Caco-2 (cell line): ENCODE measurements around the gene TNS3. TPM values are rescaled to one million over a fixed set of nuclear protein-coding genes. Genes with fewer than 3 reads are reported as not detected.

Source experiments
- BruUV-seq: library from RNA; stranded (reverse); fragments of 400-500 nt; replicated peaks from 2 replicates; lab custom pipeline; 2021; lab: Mats Ljungman, UMichigan
- CTCF ChIA-PET: fragments of 300-600 bp; sonication (Branson Sonifier 250); formaldehyde crosslinking; loops from one replicate; lab custom pipeline; 2022; ENCODE audit warnings: antibody characterized with exemption; lab: Charles Lee
- POLR2A ChIA-PET: fragments of 300-600 bp; sonication (Branson Sonifier 250); formaldehyde crosslinking; loops from one replicate; lab custom pipeline; 2022; ENCODE audit warnings: antibody characterized with exemption; lab: Charles Lee
- DNase-seq, 2 experiments: peaks; one replicate each; pipeline versions ENCODE4 v3.0.0 to v3.0.0-alpha.2; 2020 to 2022
- H3K27me3 ChIP-seq: replicated peaks from 2 replicates; pipeline ENCODE4 v1.6.0; 2011; ENCODE audit warnings: low read length; ENCODE audit not compliant: control insufficient read depth, insufficient read depth
- H3K36me3 ChIP-seq: 2 replicates; pipeline ENCODE4 v1.5.1; 2011; ENCODE audit warnings: low read length; ENCODE audit not compliant: control insufficient read depth, insufficient read depth
- H3K4me1 ChIP-seq: fragments of 250-450 bp; sonication (Bioruptor Pico); 2 replicates; pipeline ENCODE4 v1.5.1; 2020; ENCODE audit warnings: mild to moderate bottlenecking
- H3K4me3 ChIP-seq: 2 replicates; pipeline ENCODE4 v1.5.1; 2011; ENCODE audit warnings: low read depth, mild to moderate bottlenecking, control low read depth, low read length
- H3K9me3 ChIP-seq: fragments of 250-450 bp; sonication (Bioruptor Pico); 2 replicates; pipeline ENCODE4 v1.5.1; 2020; ENCODE audit warnings: mild to moderate bottlenecking, moderate library complexity
- H3K27ac Mint-ChIP-seq: one replicate; pipeline ENCODE4 v1.8.0; 2022; ENCODE audit warnings: mixed read lengths; ENCODE audit not compliant: unreplicated experiment
- H3K27me3 Mint-ChIP-seq: one replicate; pipeline ENCODE4 v1.8.0; 2022; ENCODE audit warnings: mixed read lengths; ENCODE audit not compliant: insufficient read depth, unreplicated experiment
- H3K36me3 Mint-ChIP-seq: one replicate; pipeline ENCODE4 v1.8.0; 2022; ENCODE audit warnings: mild to moderate bottlenecking, mixed read lengths; ENCODE audit not compliant: insufficient read depth, unreplicated experiment
- H3K4me1 Mint-ChIP-seq: one replicate; pipeline ENCODE4 v1.8.0; 2022; ENCODE audit warnings: low read depth, mixed read lengths; ENCODE audit not compliant: unreplicated experiment
- H3K4me3 Mint-ChIP-seq: one replicate; pipeline ENCODE4 v1.8.0; 2022; ENCODE audit warnings: mild to moderate bottlenecking, moderate library complexity, mixed read lengths; ENCODE audit not compliant: unreplicated experiment
- H3K9me3 Mint-ChIP-seq: one replicate; pipeline ENCODE4 v1.8.0; 2022; ENCODE audit warnings: mixed read lengths; ENCODE audit not compliant: unreplicated experiment
- CTCF ChIP-seq, 2 experiments: fragments of 200-600 bp in 1 of 2; IDR thresholded peaks; 1 replicate in 1 of 2; 2 replicates in 1 of 2; pipeline versions ENCODE4 v1.5.1 to v1.8.0; 2011 to 2022; ENCODE audit warnings: antibody characterized with exemption in 1 of 2, control low read depth in 1 of 2, inconsistent platforms in 1 of 2, low read depth in 1 of 2, low read length in 1 of 2, mild to moderate bottlenecking in 1 of 2, moderate library complexity in 1 of 2; ENCODE audit not compliant: insufficient read depth in 1 of 2, severe bottlenecking in 1 of 2, unreplicated experiment in 1 of 2
- intact Hi-C: fragments of 100-400 bp; cut with micrococcal nuclease; formaldehyde crosslinking; loops from one replicate; pipeline ENCODE4 v1.10.0; 2022; ENCODE audit not compliant: unreplicated experiment
- total RNA-seq: library from RNA; stranded (reverse); gene quantifications from 2 replicates; pipeline ENCODE4 v1.2.3, GENCODE V29; 2022

The TNS3 gene
- total RNA-seq, 1 experiment from 2014 or later: 263 TPM

GRCh38 chr7:47383072-47383471, 198.8 kb downstream of the TNS3 start:
- Mint-ChIP-seq H3K36me3 (peaks cover 95% of the 10 kb centered on the region), H3K27ac (no peak overlapping the region), H3K9me3 (no peaks in the 10 kb centered on the region), H3K4me1 (peaks cover 55% of the 10 kb centered on the region), H3K27me3 (no peaks in the 10 kb centered on the region), H3K4me3 (no peak overlapping the region)
- no TSS peak for BruUV-seq
- intact Hi-C loops: loop anchor here (10.0 kb wide), 1 partner anchor 118 kb away; no protein-coding TSS in a partner anchor
- Histone ChIP-seq H3K36me3 (peaks cover 9% of the 10 kb centered on the region), H3K4me3 (no peak overlapping the region), H3K4me1 (peaks cover 59% of the 10 kb centered on the region), H3K9me3 (no peaks in the 10 kb centered on the region), H3K27me3 (no peaks in the 10 kb centered on the region)
- ChIA-PET POLR2A (no interaction called here), CTCF (no interaction called here)
- no peak for TF ChIP-seq CTCF (IDR thresholded peaks at IDR 0.05; ENCODE audit: insufficient read depth in 1 of 2, low read depth in 1 of 2, low read length in 1 of 2, severe bottlenecking in 1 of 2, unreplicated experiment in 1 of 2)
- DNase-seq: no peak

GRCh38 chr7:47382200-47382599, 199.7 kb downstream of the TNS3 start:
- H3K9me3 Mint-ChIP-seq: no peaks in the 10 kb centered on the region
- no peak for TF ChIP-seq CTCF (IDR thresholded peaks at IDR 0.05; ENCODE audit: insufficient read depth in 1 of 2, low read depth in 1 of 2, low read length in 1 of 2, severe bottlenecking in 1 of 2, unreplicated experiment in 1 of 2)
- POLR2A ChIA-PET: no interaction called here
- Histone ChIP-seq H3K27me3 (no peaks in the 10 kb centered on the region), H3K4me1 (peaks cover 59% of the 10 kb centered on the region), H3K4me3 (no peak overlapping the region), H3K36me3 (peaks cover 8% of the 10 kb centered on the region), H3K9me3 (no peaks in the 10 kb centered on the region)
- H3K27me3 Mint-ChIP-seq: no peaks in the 10 kb centered on the region
- H3K27ac Mint-ChIP-seq: no peak overlapping the region
- CTCF ChIA-PET: no interaction called here
- intact Hi-C loops: loop anchor here (10.0 kb wide), 1 partner anchor 117 kb away; no protein-coding TSS in a partner anchor
- DNase-seq: no peak
- BruUV-seq: no TSS peak
- peak overlapping the region; percentile 8 for H3K4me3 Mint-ChIP-seq
- H3K36me3 Mint-ChIP-seq: peaks cover 95% of the 10 kb centered on the region
- peaks cover 52% of the 10 kb centered on the region for H3K4me1 Mint-ChIP-seq

- BruUV-seq: no TSS peak
- H3K4me1 ChIP-seq: peaks cover 53% of the 10 kb centered on the region
- intact Hi-C loops: loop anchor here (10.0 kb wide), 1 partner anchor 116 kb away; no protein-coding TSS in a partner anchor
- H3K27me3 ChIP-seq: no peaks in the 10 kb centered on the region
- H3K4me3 ChIP-seq: no peak overlapping the region
- peak overlapping the region; percentile 5 for H3K4me3 Mint-ChIP-seq
- CTCF ChIA-PET: interaction anchor here (1.4 kb wide), 1 partner anchor 115 kb away, joined by 10 read pairs; no protein-coding TSS in a partner anchor
- H3K4me1 Mint-ChIP-seq: peaks cover 46% of the 10 kb centered on the region
- H3K27me3 Mint-ChIP-seq: no peaks in the 10 kb centered on the region
- no peaks in the 10 kb centered on the region for H3K9me3 ChIP-seq
- TF ChIP-seq CTCF (IDR thresholded peaks at IDR 0.05; ENCODE audit: insufficient read depth in 1 of 2, low read depth in 1 of 2, low read length in 1 of 2, severe bottlenecking in 1 of 2, unreplicated experiment in 1 of 2): no peak
- no peaks in the 10 kb centered on the region for H3K9me3 Mint-ChIP-seq
- peak overlapping the region; percentile 57 for H3K27ac Mint-ChIP-seq
- peaks cover 95% of the 10 kb centered on the region for H3K36me3 Mint-ChIP-seq
- DNase-seq: no peak
- POLR2A ChIA-PET: no interaction called here
- H3K36me3 ChIP-seq: peaks cover 8% of the 10 kb centered on the region
Measured at GRCh38 chr7:47381134-47381495, 200.8 kb downstream of the TNS3 start.
